Psoas muscle (tissue), 8 donors: Measurements from ENCODE around the gene RASSF1. TPM values are rescaled to one million over a fixed set of nuclear protein-coding genes. Genes with fewer than 3 reads are reported as not detected.

Source experiments
- ATAC-seq, 4 donors: fragments of 200-7000 bp; cut with Tn5 transposase; one replicate each; pipeline ENCODE4 v1.9.1; 2020; ENCODE audit warnings: moderate library complexity in 3 of 4, mild to moderate bottlenecking in 2 of 4
- DNase-seq, 2 donors: peaks; one replicate each; pipeline ENCODE4 v3.0.0-alpha.2; 2020
- H3K27ac ChIP-seq: fragments of 200-600 bp; one replicate; pipeline ENCODE4 v1.8.0; 2022
- H3K27me3 ChIP-seq, 3 donors: fragments of 200-600 bp in 1 of 3; one replicate each; pipeline versions ENCODE4 v1.6.1 to v1.8.0; 2013 to 2022; ENCODE audit warnings: low read length in 2 of 3, mild to moderate bottlenecking in 2 of 3, moderate library complexity in 1 of 3; ENCODE audit not compliant: insufficient read depth in 3 of 3
- H3K36me3 ChIP-seq, 2 donors: fragments of 200-600 bp in 1 of 2; one replicate each; pipeline versions ENCODE4 v1.6.1 to v1.8.0; 2013 to 2022; ENCODE audit warnings: low read depth in 1 of 2, mild to moderate bottlenecking in 1 of 2, moderate library complexity in 1 of 2; ENCODE audit not compliant: insufficient read depth in 1 of 2
- H3K4me1 ChIP-seq: fragments of 200-600 bp; one replicate; pipeline ENCODE4 v1.8.0; 2022
- H3K4me3 ChIP-seq: fragments of 200-600 bp; one replicate; pipeline ENCODE4 v1.8.0; 2022; ENCODE audit warnings: mild to moderate bottlenecking
- H3K9me3 ChIP-seq: fragments of 200-600 bp; one replicate; pipeline ENCODE4 v1.8.0; 2022
- WGBS, 3 donors: extraction: QIAGEN DNeasy Blood & Tissue Kit; methylation state at CpG; one replicate each; pipeline versions ENCODE4 v1.1.6 to v1.1.7; 2013; 5-methylcytosine and 5-hydroxymethylcytosine counted together
- intact Hi-C, 2 donors: fragments of 100-400 bp; cut with DNase I; formaldehyde crosslinking; loops; one replicate each; pipeline versions ENCODE4 v1.11.0 to v1.14.2; 2022
- polyA plus RNA-seq, 3 donors: library from polyadenylated mRNA; stranded (reverse); fragments of 200-250 nt; gene quantifications; one replicate each; pipeline ENCODE4 v1.2.3, GENCODE V29; 2013
- total RNA-seq, 4 donors: library from RNA; stranded (reverse); fragmentation: NEBNext Ultra II Directional in 2 of 4; extraction: Animal tissue kit (Norgen Biotek cat#: 25700) in 2 of 4; gene quantifications; one replicate each; pipeline versions ENCODE4 v1.2.1 to v1.2.4, GENCODE V29; 2021 to 2023
- TF ChIP-seq, protein P1 (sequence below): fragments of 200-600 bp; IDR thresholded peaks from one replicate; pipeline ENCODE4 v1.8.0; 2022; ENCODE audit warnings: antibody characterized with exemption
- donor health status: healthy with polysubstance abuse.
- donor health status: DM: no; HTN: no; CAD: no; lungs with moderate emphysema.
- donor health status: Bipolar disorder and iron deficiency.
- donor health status: healthy.
- donor health status: DM: yes; HTN: yes; CAD: no.
- donor health status: DM: no; HTN: no; CAD: no.
- donor health status: DM: no; HTN: no; CAD: no.
- donor health status: DM: yes; HTN: yes; CAD: no.

Gene RASSF1
- total and polyA plus RNA-seq, 7 donors, result 10.1 to 84.5 (median 24.2) TPM

DNA sequence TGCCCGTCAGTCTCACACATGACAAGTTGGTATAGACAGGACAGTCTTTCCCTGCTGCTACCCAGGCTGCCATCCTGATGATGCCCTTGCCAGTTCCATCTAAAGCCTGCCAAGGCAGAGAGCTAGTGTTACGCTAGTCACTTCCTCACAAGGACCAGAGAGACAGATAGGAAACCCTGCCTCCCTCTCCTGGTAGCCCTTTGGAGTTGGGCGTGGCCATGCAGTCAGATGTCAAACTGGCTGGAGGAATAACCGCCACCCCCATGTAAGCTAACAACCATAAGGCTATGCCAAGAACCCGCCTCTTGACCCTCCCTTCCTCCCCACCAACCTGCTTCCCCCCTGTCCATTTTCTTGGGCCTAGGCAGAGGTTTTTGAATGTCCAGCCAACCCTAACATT, 15.9 kb upstream of the RASSF1 start:
- Histone ChIP-seq H3K4me1 (peaks cover 50% of the 10 kb centered on the region), H3K36me3 (peaks cover 5 to 47% of the 10 kb centered on the region in 2 donors), H3K4me3 (peak overlapping the region; percentile 82), H3K9me3 (no peaks in the 10 kb centered on the region), H3K27me3 (no peaks in the 10 kb centered on the region), H3K27ac (peak overlapping the region; percentile 95)
- WGBS, 3 donors, result 13 to 31% (median 18%) methylated on average over 5 of the region's 5 CpGs
- intact Hi-C loops, result no loop called here
- DNase-seq, result peak in 1 of 2 donors; percentile 67
- TF ChIP-seq, protein P1, sequence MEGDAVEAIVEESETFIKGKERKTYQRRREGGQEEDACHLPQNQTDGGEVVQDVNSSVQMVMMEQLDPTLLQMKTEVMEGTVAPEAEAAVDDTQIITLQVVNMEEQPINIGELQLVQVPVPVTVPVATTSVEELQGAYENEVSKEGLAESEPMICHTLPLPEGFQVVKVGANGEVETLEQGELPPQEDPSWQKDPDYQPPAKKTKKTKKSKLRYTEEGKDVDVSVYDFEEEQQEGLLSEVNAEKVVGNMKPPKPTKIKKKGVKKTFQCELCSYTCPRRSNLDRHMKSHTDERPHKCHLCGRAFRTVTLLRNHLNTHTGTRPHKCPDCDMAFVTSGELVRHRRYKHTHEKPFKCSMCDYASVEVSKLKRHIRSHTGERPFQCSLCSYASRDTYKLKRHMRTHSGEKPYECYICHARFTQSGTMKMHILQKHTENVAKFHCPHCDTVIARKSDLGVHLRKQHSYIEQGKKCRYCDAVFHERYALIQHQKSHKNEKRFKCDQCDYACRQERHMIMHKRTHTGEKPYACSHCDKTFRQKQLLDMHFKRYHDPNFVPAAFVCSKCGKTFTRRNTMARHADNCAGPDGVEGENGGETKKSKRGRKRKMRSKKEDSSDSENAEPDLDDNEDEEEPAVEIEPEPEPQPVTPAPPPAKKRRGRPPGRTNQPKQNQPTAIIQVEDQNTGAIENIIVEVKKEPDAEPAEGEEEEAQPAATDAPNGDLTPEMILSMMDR, result no peak
- peak in 3 of 4 donors; percentile 21 to 44 (median 39) for ATAC-seq

DNA sequence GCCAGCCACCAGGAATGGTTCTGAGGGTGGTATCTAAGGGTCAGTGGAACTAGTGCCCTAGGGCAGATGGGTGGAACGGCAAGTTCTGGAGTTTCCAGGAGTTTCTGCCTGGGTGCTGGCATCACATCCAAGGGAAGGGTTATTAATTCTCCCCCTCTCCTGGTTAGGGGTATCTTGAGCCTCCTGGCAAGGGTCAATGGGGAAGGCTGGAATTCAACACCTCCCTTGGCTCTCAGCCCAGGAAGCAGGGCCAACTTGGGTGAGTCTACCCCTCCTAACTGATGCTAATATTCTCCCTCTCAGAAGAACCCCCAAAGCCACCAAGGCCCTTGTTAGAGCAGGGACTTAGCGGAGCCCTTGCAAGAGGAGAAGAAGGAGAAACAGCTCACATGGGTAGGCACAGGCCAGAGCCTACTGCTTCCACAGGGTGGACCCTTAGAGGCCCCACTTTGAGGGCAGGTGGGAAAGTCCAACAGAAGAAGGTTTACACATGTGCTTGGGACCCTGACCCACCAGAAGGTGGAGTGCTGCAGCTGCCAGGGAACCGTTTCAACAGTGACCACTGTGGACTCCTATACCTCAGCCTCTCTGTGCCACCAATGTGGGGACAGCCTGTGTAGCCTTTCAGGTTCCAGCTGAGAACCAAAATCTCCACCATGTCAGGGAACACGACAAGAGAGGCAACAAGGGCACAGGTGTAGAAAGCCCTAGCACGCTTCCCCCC, 15.4 kb upstream of the RASSF1 start:
- Histone ChIP-seq H3K9me3 (no peaks in the 10 kb centered on the region), H3K27ac (peak overlapping the region; percentile 95), H3K36me3 (peaks cover 5 to 47% of the 10 kb centered on the region in 2 donors), H3K27me3 (no peaks in the 10 kb centered on the region), H3K4me1 (peaks cover 55% of the 10 kb centered on the region), H3K4me3 (peak overlapping the region; percentile 82)
- no peak for DNase-seq
- intact Hi-C loops, result no loop called here
- 33 to 48% (median 36%) methylated on average over 5 of the region's 5 CpGs for WGBS, 3 donors
- ATAC-seq, result no peak
- TF ChIP-seq, protein P1, result no peak

DNA sequence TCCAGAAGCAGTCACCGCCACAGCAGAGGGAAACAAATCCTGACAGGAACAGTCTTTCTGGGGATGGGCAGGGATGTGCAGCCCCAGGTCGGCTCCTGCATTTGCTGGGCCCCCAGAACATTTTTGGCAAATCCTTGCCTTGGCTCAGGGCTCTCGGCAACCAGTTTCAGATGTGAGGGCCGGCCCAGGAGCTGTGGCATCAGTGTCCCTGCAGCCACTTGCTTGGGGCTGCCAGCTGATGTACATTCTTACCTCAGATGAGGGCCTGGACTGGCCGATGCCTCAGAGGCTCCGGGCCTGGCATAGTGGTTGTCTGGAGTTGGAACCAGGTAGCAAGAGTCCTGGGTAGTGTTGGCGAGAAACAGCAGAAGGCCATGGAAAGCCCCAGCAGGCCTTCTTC, 14.2 kb upstream of the RASSF1 start:
- Histone ChIP-seq H3K4me3 (no peak overlapping the region), H3K27me3 (no peaks in the 10 kb centered on the region), H3K27ac (no peak overlapping the region), H3K36me3 (peaks cover 5 to 47% of the 10 kb centered on the region in 2 donors), H3K4me1 (peaks cover 55% of the 10 kb centered on the region), H3K9me3 (no peaks in the 10 kb centered on the region)
- 71 to 81% (median 75%) methylated on average over 7 of the region's 7 CpGs for WGBS, 3 donors
- DNase-seq, result no peak
- no peak for ATAC-seq
- intact Hi-C loops, result no loop called here
- TF ChIP-seq, protein P1, result no peak

DNA sequence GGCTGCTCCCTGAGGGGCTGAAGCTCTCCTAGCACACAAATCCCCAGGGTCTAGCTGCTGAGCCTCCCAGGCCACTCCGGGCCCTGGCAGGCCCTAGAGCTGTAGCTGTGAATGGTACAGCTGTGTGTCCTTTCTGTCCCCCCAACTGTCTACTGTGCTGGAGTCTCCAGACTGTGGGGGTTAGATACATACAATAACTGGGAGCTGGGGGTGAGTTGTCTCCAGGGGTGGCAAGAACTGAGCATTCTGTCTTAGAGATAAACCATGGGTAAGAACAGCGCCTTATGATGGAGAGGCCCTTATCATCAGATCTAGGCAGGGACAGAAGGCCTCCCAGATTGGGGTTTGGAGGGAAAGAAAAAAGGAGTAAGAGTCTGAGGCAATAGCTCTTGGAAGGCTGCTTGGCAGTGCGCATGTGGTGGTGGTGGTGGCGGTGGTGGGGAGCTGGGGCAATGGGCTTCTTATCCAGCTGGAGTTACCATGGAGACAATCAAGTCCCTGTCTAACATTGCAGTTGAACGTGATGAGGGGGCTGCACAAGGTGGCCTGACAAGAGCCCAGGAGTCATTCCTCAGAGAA, 13.6 kb upstream of the RASSF1 start:
- H3K9me3 ChIP-seq, result no peaks in the 10 kb centered on the region
- TF ChIP-seq, protein P1, result no peak
- peaks cover 5 to 47% of the 10 kb centered on the region in 2 donors for H3K36me3 ChIP-seq
- H3K4me3 ChIP-seq, result no peak overlapping the region
- no peak overlapping the region for H3K27ac ChIP-seq
- DNase-seq (no peak), ATAC-seq (no peak)
- intact Hi-C loops, result no loop called here
- peaks cover 61% of the 10 kb centered on the region for H3K4me1 ChIP-seq
- no peaks in the 10 kb centered on the region for H3K27me3 ChIP-seq
- 74 to 79% (median 75%) methylated on average over 5 of the region's 5 CpGs for WGBS, 3 donors
